GM13976 (cell line): Measurements from ENCODE around the gene NUP42.

ENCODE experiments used
- DNase-seq: peaks from one replicate; pipeline ENCODE4 v3.0.0; 2012; ENCODE audit warnings: low spot score
- in situ Hi-C: fragments of 300-500 bp; cut with MboI; formaldehyde crosslinking; loops from one replicate; pipeline ENCODE4 v1.12.0; 2022; ENCODE audit warnings: low sequenced_read_pairs, mixed read lengths, inconsistent platforms; ENCODE audit not compliant: unreplicated experiment
- TF ChIP-seq, protein P1 (sequence below): IDR thresholded peaks from 2 replicates; pipeline ENCODE4 v1.5.1; 2012; ENCODE audit warnings: borderline replicate concordance, mild to moderate bottlenecking; ENCODE audit not compliant: insufficient read depth; ENCODE audit errors: extremely low read depth, missing control alignments, control extremely low read depth

Gene NUP42

DNA sequence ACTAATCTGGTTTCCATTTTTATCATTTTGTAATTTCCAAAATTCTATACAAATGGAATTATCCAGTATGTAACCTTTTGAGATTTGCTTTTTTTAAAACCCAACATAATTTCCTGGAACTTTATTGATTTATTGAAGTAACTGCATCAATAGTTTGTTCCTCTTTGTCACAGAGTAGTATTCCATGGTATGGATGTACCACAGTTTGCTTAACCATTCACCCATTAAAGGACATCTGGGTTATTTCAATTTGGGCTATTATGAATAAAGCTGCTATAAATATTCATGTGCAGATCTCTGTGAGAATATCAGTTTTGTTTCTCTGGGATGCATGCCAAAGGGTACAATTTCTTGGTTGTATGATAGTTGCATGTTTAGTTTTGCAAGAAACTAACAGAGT is 67.6 kb downstream of the NUP42 start:
- TF ChIP-seq, protein P1, sequence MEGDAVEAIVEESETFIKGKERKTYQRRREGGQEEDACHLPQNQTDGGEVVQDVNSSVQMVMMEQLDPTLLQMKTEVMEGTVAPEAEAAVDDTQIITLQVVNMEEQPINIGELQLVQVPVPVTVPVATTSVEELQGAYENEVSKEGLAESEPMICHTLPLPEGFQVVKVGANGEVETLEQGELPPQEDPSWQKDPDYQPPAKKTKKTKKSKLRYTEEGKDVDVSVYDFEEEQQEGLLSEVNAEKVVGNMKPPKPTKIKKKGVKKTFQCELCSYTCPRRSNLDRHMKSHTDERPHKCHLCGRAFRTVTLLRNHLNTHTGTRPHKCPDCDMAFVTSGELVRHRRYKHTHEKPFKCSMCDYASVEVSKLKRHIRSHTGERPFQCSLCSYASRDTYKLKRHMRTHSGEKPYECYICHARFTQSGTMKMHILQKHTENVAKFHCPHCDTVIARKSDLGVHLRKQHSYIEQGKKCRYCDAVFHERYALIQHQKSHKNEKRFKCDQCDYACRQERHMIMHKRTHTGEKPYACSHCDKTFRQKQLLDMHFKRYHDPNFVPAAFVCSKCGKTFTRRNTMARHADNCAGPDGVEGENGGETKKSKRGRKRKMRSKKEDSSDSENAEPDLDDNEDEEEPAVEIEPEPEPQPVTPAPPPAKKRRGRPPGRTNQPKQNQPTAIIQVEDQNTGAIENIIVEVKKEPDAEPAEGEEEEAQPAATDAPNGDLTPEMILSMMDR, result no peak
- in situ Hi-C loops, result no loop called here
- no peak for DNase-seq
